PFSK-1 (cell line): ENCODE results near the gene KRT81.

Source experiments
- POLR2AphosphoS5 ChIP-seq: IDR thresholded peaks from 2 replicates; pipeline ENCODE4 v1.6.1; 2012; ENCODE audit warnings: low read depth, mild to moderate bottlenecking, control low read depth, low read length, moderate library complexity
- TAF1 ChIP-seq: IDR thresholded peaks from 2 replicates; pipeline ENCODE4 v1.6.1; 2012; ENCODE audit warnings: low read length, control low read depth, borderline replicate concordance; ENCODE audit not compliant: insufficient read depth
- TF ChIP-seq, protein P1 (sequence below), 2 experiments: IDR thresholded peaks; 2 replicates each; pipeline versions ENCODE4 v1.6.1 to v1.8.0; 2011 to 2012; ENCODE audit warnings: low read depth in 2 of 2, low read length in 2 of 2, control low read depth in 1 of 2, inconsistent platforms in 1 of 2, mild to moderate bottlenecking in 1 of 2, moderate library complexity in 1 of 2; ENCODE audit not compliant: insufficient read depth in 1 of 2

DNA sequence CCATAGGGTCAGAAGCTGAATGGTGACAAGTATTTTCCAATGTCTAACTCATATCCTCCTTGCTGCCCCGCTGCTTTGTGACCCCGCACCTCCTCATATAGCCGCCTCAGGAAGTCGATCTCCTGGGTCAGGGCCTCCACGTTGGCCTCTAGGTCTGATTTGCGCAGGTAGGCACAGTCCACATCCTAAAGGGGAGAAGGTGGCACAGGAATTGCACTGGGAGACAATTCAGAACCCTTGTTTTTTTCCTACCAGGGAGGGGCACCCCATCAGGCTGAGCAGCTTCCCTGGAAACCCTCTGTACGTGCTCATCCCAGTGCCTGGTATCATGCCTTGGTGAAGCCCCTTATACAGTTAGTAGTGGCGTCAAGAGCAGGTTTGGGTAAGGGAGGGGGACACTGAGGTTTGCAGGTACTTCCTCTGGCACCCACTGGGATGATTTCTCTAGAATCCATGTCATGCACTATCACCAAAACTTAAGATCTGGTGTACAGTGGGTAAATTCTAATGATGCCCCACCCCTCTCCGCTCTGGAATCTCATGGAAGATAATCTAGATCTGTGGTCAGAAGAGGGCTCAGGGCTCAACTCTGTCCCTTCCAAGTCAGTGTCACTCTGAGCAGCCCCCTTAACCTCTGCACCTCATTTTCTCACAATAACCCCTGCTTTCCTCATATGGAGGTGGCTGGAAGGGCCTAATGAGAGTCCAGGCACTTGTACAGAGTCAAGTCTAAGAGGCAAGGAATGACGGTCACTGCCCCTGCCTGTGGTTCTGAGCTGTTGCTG, 37.0 kb downstream of the KRT81 start:
- TF ChIP-seq TAF1 (no peak), POLR2AphosphoS5 (no peak)
- TF ChIP-seq, protein P1, sequence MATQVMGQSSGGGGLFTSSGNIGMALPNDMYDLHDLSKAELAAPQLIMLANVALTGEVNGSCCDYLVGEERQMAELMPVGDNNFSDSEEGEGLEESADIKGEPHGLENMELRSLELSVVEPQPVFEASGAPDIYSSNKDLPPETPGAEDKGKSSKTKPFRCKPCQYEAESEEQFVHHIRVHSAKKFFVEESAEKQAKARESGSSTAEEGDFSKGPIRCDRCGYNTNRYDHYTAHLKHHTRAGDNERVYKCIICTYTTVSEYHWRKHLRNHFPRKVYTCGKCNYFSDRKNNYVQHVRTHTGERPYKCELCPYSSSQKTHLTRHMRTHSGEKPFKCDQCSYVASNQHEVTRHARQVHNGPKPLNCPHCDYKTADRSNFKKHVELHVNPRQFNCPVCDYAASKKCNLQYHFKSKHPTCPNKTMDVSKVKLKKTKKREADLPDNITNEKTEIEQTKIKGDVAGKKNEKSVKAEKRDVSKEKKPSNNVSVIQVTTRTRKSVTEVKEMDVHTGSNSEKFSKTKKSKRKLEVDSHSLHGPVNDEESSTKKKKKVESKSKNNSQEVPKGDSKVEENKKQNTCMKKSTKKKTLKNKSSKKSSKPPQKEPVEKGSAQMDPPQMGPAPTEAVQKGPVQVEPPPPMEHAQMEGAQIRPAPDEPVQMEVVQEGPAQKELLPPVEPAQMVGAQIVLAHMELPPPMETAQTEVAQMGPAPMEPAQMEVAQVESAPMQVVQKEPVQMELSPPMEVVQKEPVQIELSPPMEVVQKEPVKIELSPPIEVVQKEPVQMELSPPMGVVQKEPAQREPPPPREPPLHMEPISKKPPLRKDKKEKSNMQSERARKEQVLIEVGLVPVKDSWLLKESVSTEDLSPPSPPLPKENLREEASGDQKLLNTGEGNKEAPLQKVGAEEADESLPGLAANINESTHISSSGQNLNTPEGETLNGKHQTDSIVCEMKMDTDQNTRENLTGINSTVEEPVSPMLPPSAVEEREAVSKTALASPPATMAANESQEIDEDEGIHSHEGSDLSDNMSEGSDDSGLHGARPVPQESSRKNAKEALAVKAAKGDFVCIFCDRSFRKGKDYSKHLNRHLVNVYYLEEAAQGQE (IDR thresholded peaks at IDR 0.05; ENCODE audit: insufficient read depth in 1 of 2, low read depth in 2 of 2, low read length in 2 of 2), result no peak
